ENCODE measurements around the gene TBXT. TPM values are rescaled to one million over a fixed set of nuclear protein-coding genes. Genes with fewer than 3 reads are reported as not detected.
"Not testable (repeated sequence)": the region's sequence is repeated elsewhere in the genome, so short reads cannot be mapped to it uniquely, and the experiment has no call there.

Gene TBXT
- total RNA-seq, 2 donors from 2014 or later: not detected

GRCh38 chr6:166176106-166176505, 8.5 kb upstream of the TBXT start:
- DNase-seq: no peak
- Histone ChIP-seq H3K27ac (no peak overlapping the region), H3K9me3 (no peaks in the 10 kb centered on the region), H3K4me3 (no peak overlapping the region), H3K27me3 (peaks cover 10% of the 10 kb centered on the region), H3K36me3 (no peaks in the 10 kb centered on the region), H3K4me1 (no peaks in the 10 kb centered on the region), H3K9ac (ENCODE audit: low read depth in 2 of 2, low read length in 2 of 2) (no peak overlapping the region)
- intact Hi-C loops (cut with DNase I): no loop called here
- TF ChIP-seq, protein P1, sequence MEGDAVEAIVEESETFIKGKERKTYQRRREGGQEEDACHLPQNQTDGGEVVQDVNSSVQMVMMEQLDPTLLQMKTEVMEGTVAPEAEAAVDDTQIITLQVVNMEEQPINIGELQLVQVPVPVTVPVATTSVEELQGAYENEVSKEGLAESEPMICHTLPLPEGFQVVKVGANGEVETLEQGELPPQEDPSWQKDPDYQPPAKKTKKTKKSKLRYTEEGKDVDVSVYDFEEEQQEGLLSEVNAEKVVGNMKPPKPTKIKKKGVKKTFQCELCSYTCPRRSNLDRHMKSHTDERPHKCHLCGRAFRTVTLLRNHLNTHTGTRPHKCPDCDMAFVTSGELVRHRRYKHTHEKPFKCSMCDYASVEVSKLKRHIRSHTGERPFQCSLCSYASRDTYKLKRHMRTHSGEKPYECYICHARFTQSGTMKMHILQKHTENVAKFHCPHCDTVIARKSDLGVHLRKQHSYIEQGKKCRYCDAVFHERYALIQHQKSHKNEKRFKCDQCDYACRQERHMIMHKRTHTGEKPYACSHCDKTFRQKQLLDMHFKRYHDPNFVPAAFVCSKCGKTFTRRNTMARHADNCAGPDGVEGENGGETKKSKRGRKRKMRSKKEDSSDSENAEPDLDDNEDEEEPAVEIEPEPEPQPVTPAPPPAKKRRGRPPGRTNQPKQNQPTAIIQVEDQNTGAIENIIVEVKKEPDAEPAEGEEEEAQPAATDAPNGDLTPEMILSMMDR (IDR thresholded peaks at IDR 0.05): no peak

- H3K9ac ChIP-seq (ENCODE audit: low read depth in 2 of 2, low read length in 2 of 2); intact Hi-C loops (cut with DNase I); DNase-seq; H3K4me1 ChIP-seq; H3K27ac ChIP-seq; H3K9me3 ChIP-seq; H3K4me3 ChIP-seq; H3K36me3 ChIP-seq: not testable (repeated sequence)
- peaks cover 19% of the 10 kb centered on the region for H3K27me3 ChIP-seq
Observed at GRCh38 chr6:166175093-166175492, 7.4 kb upstream of the TBXT start.

DNA sequence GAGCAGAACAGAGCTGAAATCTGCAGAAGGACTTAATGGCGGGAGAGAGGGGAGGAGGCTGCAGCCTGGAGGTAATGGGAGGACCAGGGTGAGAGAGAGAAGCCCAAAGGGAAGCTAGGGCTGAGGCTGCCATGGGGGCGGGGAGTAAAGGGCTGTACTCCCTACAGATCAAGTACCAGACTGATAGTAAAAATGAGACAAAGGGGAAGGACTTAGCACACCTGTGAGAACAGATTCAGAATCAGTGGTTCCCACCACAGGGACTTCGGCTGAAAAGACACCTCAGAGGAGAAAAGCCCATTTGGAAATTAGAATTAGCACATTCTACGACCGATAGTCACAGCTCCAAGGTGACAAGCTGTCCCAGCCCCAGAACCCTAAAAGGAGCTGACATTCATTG, 6.4 kb upstream of the TBXT start:
- no peaks in the 10 kb centered on the region for H3K4me1 ChIP-seq
- H3K27me3 ChIP-seq: peaks cover 30% of the 10 kb centered on the region
- no peak overlapping the region for H3K9ac ChIP-seq (ENCODE audit: low read depth in 2 of 2, low read length in 2 of 2)
- no peak overlapping the region for H3K27ac ChIP-seq
- TF ChIP-seq, protein P1 (IDR thresholded peaks at IDR 0.05): no peak
- no peaks in the 10 kb centered on the region for H3K36me3 ChIP-seq
- no peak overlapping the region for H3K4me3 ChIP-seq
- H3K9me3 ChIP-seq: no peaks in the 10 kb centered on the region
- DNase-seq: no peak
- intact Hi-C loops (cut with DNase I): no loop called here

GRCh38 chr6:166173281-166173951, 5.8 kb upstream of the TBXT start:
- H3K27ac ChIP-seq: no peak overlapping the region
- no peaks in the 10 kb centered on the region for H3K36me3 ChIP-seq
- peaks cover 36% of the 10 kb centered on the region for H3K27me3 ChIP-seq
- no peak overlapping the region for H3K9ac ChIP-seq (ENCODE audit: low read depth in 2 of 2, low read length in 2 of 2)
- DNase-seq: no peak
- no peak overlapping the region for H3K4me3 ChIP-seq
- no peaks in the 10 kb centered on the region for H3K4me1 ChIP-seq
- no peaks in the 10 kb centered on the region for H3K9me3 ChIP-seq
- intact Hi-C loops (cut with DNase I): no loop called here
- TF ChIP-seq, protein P1 (IDR thresholded peaks at IDR 0.05): no peak

DNA sequence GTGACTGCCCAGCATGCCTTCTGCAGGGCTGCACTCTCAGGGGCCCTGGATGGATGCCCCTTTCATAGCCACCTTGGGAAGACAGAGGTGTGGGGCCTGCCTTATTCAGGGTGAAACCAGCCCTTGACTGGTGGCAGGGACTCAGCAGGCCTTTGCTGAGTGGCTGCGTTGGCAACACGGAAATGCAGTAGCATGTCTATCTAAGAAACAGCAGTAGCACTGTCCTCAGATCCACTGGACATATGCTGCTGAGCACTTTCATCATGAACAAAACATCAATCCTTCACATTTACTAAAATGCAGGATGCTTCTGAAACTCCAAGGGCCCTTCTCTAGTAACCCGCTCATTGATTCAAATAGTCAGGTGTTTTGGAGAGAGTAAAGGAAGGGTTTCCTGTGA, 4.9 kb upstream of the TBXT start:
- intact Hi-C loops (cut with DNase I): no loop called here
- peaks cover 44% of the 10 kb centered on the region for H3K27me3 ChIP-seq

More for the DNA sequence above, 4.9 kb upstream of the TBXT start:
- Histone ChIP-seq H3K36me3 (no peaks in the 10 kb centered on the region), H3K27ac (no peak overlapping the region), H3K9ac (ENCODE audit: low read depth in 2 of 2, low read length in 2 of 2) (no peak overlapping the region), H3K4me3 (no peak overlapping the region), H3K9me3 (no peaks in the 10 kb centered on the region), H3K4me1 (no peaks in the 10 kb centered on the region)
- no peak for DNase-seq
- TF ChIP-seq, protein P1 (IDR thresholded peaks at IDR 0.05): no peak
